ENCODE data around the gene RBMS3.

RBMS3 gene

GRCh38 chr3:29531644-29532043 lies 250.8 kb downstream of the RBMS3 start:
- Histone ChIP-seq H2AFZ (ENCODE audit: insufficient read depth, low read length, poor library complexity) (no peak overlapping the region), H3K79me1 (ENCODE audit: low read length) (no peaks in the 10 kb centered on the region), H3K4me1 (ENCODE audit: control insufficient read depth in 1 of 2, insufficient read depth in 2 of 2, low read length in 2 of 2) (no peaks in the 10 kb centered on the region), H2BK5ac (ENCODE audit: low read depth, low read length, poor library complexity) (no peak overlapping the region), H3K79me2 (ENCODE audit: control insufficient read depth, insufficient read depth, low read length, poor library complexity) (no peaks in the 10 kb centered on the region), H4K91ac (ENCODE audit: low read depth, low read length) (no peak overlapping the region), H4K8ac (ENCODE audit: low read depth, low read length) (no peak overlapping the region), H3K9me3 (ENCODE audit: insufficient read depth, low read depth, low read length) (no peaks in the 10 kb centered on the region), H3K18ac (ENCODE audit: low read length) (no peak overlapping the region), H2BK12ac (ENCODE audit: low read length) (no peak overlapping the region), H3K36me3 (ENCODE audit: control insufficient read depth in 1 of 2, insufficient read depth in 2 of 2, low read length in 2 of 2) (no peaks in the 10 kb centered on the region), H2BK120ac (ENCODE audit: insufficient read depth, low read length, poor library complexity) (no peak overlapping the region), H3K9ac (ENCODE audit: low read length) (no peak overlapping the region), H3K4me2 (ENCODE audit: low read length) (no peak overlapping the region), H3K4me3 (ENCODE audit: low read depth, low read length) (no peak overlapping the region), H3K27me3 (ENCODE audit: insufficient read depth, low read length) (no peaks in the 10 kb centered on the region), H3K27ac (ENCODE audit: low read depth, low read length) (no peak overlapping the region), H2AK5ac (ENCODE audit: low read length) (no peak overlapping the region), H3K23ac (ENCODE audit: low read length) (no peak overlapping the region), H3K14ac (ENCODE audit: low read length) (no peak overlapping the region), H3K4ac (ENCODE audit: low read depth, low read length) (no peak overlapping the region), H4K12ac (ENCODE audit: low read depth, low read length) (no peak overlapping the region)
- no peak for DNase-seq
- WGBS (ENCODE audit: extremely low coverage, insufficient coverage, insufficient read length): no CpG with 5 or more reads among the region's 4 CpGs

GRCh38 chr3:29532473-29532872 lies 251.6 kb downstream of the RBMS3 start:
- Histone ChIP-seq H3K4ac (ENCODE audit: low read depth, low read length) (no peak overlapping the region), H3K9ac (ENCODE audit: low read length) (no peak overlapping the region), H2BK120ac (ENCODE audit: insufficient read depth, low read length, poor library complexity) (no peak overlapping the region), H4K12ac (ENCODE audit: low read depth, low read length) (no peak overlapping the region), H3K4me1 (ENCODE audit: control insufficient read depth in 1 of 2, insufficient read depth in 2 of 2, low read length in 2 of 2) (no peaks in the 10 kb centered on the region), H3K4me3 (ENCODE audit: low read depth, low read length) (no peak overlapping the region), H3K23ac (ENCODE audit: low read length) (no peak overlapping the region), H3K9me3 (ENCODE audit: insufficient read depth, low read depth, low read length) (no peaks in the 10 kb centered on the region), H4K91ac (ENCODE audit: low read depth, low read length) (no peak overlapping the region), H3K14ac (ENCODE audit: low read length) (no peak overlapping the region), H2BK12ac (ENCODE audit: low read length) (no peak overlapping the region), H3K27me3 (ENCODE audit: insufficient read depth, low read length) (no peaks in the 10 kb centered on the region), H2AFZ (ENCODE audit: insufficient read depth, low read length, poor library complexity) (no peak overlapping the region), H3K79me2 (ENCODE audit: control insufficient read depth, insufficient read depth, low read length, poor library complexity) (no peaks in the 10 kb centered on the region), H4K8ac (ENCODE audit: low read depth, low read length) (no peak overlapping the region), H2AK5ac (ENCODE audit: low read length) (no peak overlapping the region), H3K4me2 (ENCODE audit: low read length) (no peak overlapping the region), H2BK5ac (ENCODE audit: low read depth, low read length, poor library complexity) (no peak overlapping the region), H3K18ac (ENCODE audit: low read length) (no peak overlapping the region), H3K79me1 (ENCODE audit: low read length) (no peaks in the 10 kb centered on the region), H3K27ac (ENCODE audit: low read depth, low read length) (no peak overlapping the region), H3K36me3 (ENCODE audit: control insufficient read depth in 1 of 2, insufficient read depth in 2 of 2, low read length in 2 of 2) (no peaks in the 10 kb centered on the region)
- no peak for DNase-seq
- WGBS (ENCODE audit: extremely low coverage, insufficient coverage, insufficient read length): no CpG with 5 or more reads among the region's 4 CpGs

- H4K8ac ChIP-seq (ENCODE audit: low read depth, low read length): no peak overlapping the region
- no peak overlapping the region for H2BK12ac ChIP-seq (ENCODE audit: low read length)
- H3K23ac ChIP-seq (ENCODE audit: low read length): no peak overlapping the region
- WGBS (ENCODE audit: extremely low coverage, insufficient coverage, insufficient read length): no CpG with 5 or more reads among the region's 3 CpGs
- no peaks in the 10 kb centered on the region for H3K27me3 ChIP-seq (ENCODE audit: insufficient read depth, low read length)
- no peak overlapping the region for H4K91ac ChIP-seq (ENCODE audit: low read depth, low read length)
- H3K4me2 ChIP-seq (ENCODE audit: low read length): no peak overlapping the region
- no peak overlapping the region for H3K14ac ChIP-seq (ENCODE audit: low read length)
- no peak overlapping the region for H3K18ac ChIP-seq (ENCODE audit: low read length)
- H3K79me2 ChIP-seq (ENCODE audit: control insufficient read depth, insufficient read depth, low read length, poor library complexity): no peaks in the 10 kb centered on the region
- H3K9me3 ChIP-seq (ENCODE audit: insufficient read depth, low read depth, low read length): no peaks in the 10 kb centered on the region
- H3K36me3 ChIP-seq (ENCODE audit: control insufficient read depth in 1 of 2, insufficient read depth in 2 of 2, low read length in 2 of 2): no peaks in the 10 kb centered on the region
- no peaks in the 10 kb centered on the region for H3K4me1 ChIP-seq (ENCODE audit: control insufficient read depth in 1 of 2, insufficient read depth in 2 of 2, low read length in 2 of 2)
- H3K27ac ChIP-seq (ENCODE audit: low read depth, low read length): no peak overlapping the region
- DNase-seq: no peak
- H2BK5ac ChIP-seq (ENCODE audit: low read depth, low read length, poor library complexity): no peak overlapping the region
- no peak overlapping the region for H3K9ac ChIP-seq (ENCODE audit: low read length)
- no peak overlapping the region for H3K4me3 ChIP-seq (ENCODE audit: low read depth, low read length)
- H2AFZ ChIP-seq (ENCODE audit: insufficient read depth, low read length, poor library complexity): no peak overlapping the region
- H3K79me1 ChIP-seq (ENCODE audit: low read length): no peaks in the 10 kb centered on the region
- H2AK5ac ChIP-seq (ENCODE audit: low read length): no peak overlapping the region
- no peak overlapping the region for H2BK120ac ChIP-seq (ENCODE audit: insufficient read depth, low read length, poor library complexity)
- no peak overlapping the region for H4K12ac ChIP-seq (ENCODE audit: low read depth, low read length)
- H3K4ac ChIP-seq (ENCODE audit: low read depth, low read length): no peak overlapping the region
Observed at GRCh38 chr3:29534006-29534405, 253.1 kb downstream of the RBMS3 start.

- WGBS (ENCODE audit: extremely low coverage, insufficient coverage, insufficient read length): no CpG with 5 or more reads among the region's 4 CpGs
- no peak overlapping the region for H3K23ac ChIP-seq (ENCODE audit: low read length)
- H3K79me1 ChIP-seq (ENCODE audit: low read length): no peaks in the 10 kb centered on the region
- no peak overlapping the region for H3K4me2 ChIP-seq (ENCODE audit: low read length)
- H3K4me3 ChIP-seq (ENCODE audit: low read depth, low read length): no peak overlapping the region
- no peak for DNase-seq
- H2BK12ac ChIP-seq (ENCODE audit: low read length): no peak overlapping the region
- no peaks in the 10 kb centered on the region for H3K27me3 ChIP-seq (ENCODE audit: insufficient read depth, low read length)
- no peak overlapping the region for H2BK120ac ChIP-seq (ENCODE audit: insufficient read depth, low read length, poor library complexity)
- H4K12ac ChIP-seq (ENCODE audit: low read depth, low read length): no peak overlapping the region
- no peak overlapping the region for H3K27ac ChIP-seq (ENCODE audit: low read depth, low read length)
- no peaks in the 10 kb centered on the region for H3K9me3 ChIP-seq (ENCODE audit: insufficient read depth, low read depth, low read length)
- no peak overlapping the region for H4K8ac ChIP-seq (ENCODE audit: low read depth, low read length)
- no peak overlapping the region for H2BK5ac ChIP-seq (ENCODE audit: low read depth, low read length, poor library complexity)
- no peak overlapping the region for H2AK5ac ChIP-seq (ENCODE audit: low read length)
- H3K4ac ChIP-seq (ENCODE audit: low read depth, low read length): no peak overlapping the region
- no peak overlapping the region for H4K91ac ChIP-seq (ENCODE audit: low read depth, low read length)
- H3K9ac ChIP-seq (ENCODE audit: low read length): no peak overlapping the region
- H3K18ac ChIP-seq (ENCODE audit: low read length): no peak overlapping the region
- H3K36me3 ChIP-seq (ENCODE audit: control insufficient read depth in 1 of 2, insufficient read depth in 2 of 2, low read length in 2 of 2): no peaks in the 10 kb centered on the region
- no peak overlapping the region for H2AFZ ChIP-seq (ENCODE audit: insufficient read depth, low read length, poor library complexity)
- H3K79me2 ChIP-seq (ENCODE audit: control insufficient read depth, insufficient read depth, low read length, poor library complexity): no peaks in the 10 kb centered on the region
- no peak overlapping the region for H3K14ac ChIP-seq (ENCODE audit: low read length)
- H3K4me1 ChIP-seq (ENCODE audit: control insufficient read depth in 1 of 2, insufficient read depth in 2 of 2, low read length in 2 of 2): no peaks in the 10 kb centered on the region
Observed at GRCh38 chr3:29536016-29536758, 255.3 kb downstream of the RBMS3 start.
